CD4-positive, alpha-beta T cell treated with Interleukin-6 for 4 hours (primary cell): ENCODE measurements around the gene ZBTB20.

Source experiments
- DNase-seq: peaks from one replicate; pipeline ENCODE4 v3.0.0-alpha.2; 2020; ENCODE audit warnings: mixed read lengths

ZBTB20 gene

DNA sequence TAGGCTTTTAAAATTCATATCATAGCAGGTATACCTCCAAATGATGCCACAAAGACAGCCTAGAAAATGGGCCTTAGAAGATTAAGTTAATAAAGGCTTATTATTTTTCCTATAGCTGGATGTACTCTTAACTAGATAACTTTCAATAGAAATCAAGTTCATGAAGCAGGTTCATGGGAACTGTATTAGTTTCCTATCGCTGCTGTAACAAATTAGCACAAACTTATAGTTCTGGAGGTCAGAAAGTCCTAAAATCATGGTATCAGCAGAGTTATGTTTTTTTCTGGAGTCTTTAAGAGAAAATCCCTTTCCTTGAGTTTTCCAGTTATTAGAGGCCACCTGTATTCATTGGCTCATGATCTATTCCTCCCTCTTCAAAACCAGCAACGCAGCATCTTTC, 583.4 kb downstream of the ZBTB20 start:
- DNase-seq: no peak

- no peak for DNase-seq
These were observed 584.5 kb downstream of the ZBTB20 start for GRCh38 chr3:114562557-114562956.

DNA sequence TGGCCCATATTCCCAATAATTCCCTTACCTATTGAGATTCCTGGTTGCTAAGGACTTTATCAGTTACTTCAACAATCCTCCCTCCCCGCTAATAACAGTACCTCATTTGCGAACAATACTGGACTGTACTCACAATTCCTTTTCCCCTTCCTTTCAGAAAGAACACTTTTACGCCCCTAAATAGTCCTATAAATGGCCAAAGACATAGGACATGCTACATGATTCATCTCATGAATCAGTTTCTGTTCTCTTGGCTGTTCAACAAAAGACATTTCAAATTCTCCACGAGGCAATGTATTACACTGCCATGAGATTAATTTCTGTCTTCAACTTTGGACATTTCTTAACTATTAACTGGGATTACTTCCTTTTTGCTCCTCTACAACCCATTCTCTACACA, 588.8 kb downstream of the ZBTB20 start:
- no peak for DNase-seq

DNA sequence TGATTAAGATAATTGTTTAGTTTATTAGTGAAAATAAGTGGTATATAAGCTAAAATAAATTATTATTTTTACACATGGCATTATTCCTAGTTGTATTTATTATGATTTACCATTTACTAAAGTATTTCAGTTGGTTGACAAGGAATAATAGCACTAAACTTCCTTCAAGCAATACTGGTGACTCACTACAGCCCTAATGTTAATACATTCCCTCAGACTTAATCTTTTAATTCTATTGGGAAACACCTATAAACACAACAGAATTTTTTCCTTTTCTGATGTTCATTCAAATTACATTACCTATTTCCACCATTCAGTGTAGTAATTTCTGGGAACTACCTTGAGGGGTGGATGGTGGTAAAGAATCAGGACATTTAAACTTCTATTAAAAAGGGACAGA, 589.3 kb downstream of the ZBTB20 start:
- DNase-seq: no peak

GRCh38 chr3:114556657-114557213, 590.4 kb downstream of the ZBTB20 start:
- DNase-seq: no peak

DNA sequence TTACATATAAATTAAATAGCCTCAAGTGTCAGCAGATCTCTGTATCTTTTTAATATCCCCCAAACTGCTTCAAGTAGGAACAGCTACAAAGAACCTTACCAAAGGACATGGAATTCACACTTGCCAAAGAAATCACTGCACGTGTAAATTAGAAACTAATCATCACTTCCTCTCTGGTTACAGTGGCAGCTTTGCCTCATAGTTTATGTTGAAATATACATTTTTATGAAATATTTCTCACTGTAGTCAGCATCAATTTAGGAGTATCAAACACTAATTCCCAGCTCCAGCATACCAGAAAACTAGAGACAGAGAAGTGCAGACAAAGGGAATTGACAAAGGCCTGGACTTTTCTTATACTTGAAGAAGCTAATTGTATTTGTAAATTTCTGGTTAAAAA, 592.4 kb downstream of the ZBTB20 start:
- DNase-seq: no peak

DNA sequence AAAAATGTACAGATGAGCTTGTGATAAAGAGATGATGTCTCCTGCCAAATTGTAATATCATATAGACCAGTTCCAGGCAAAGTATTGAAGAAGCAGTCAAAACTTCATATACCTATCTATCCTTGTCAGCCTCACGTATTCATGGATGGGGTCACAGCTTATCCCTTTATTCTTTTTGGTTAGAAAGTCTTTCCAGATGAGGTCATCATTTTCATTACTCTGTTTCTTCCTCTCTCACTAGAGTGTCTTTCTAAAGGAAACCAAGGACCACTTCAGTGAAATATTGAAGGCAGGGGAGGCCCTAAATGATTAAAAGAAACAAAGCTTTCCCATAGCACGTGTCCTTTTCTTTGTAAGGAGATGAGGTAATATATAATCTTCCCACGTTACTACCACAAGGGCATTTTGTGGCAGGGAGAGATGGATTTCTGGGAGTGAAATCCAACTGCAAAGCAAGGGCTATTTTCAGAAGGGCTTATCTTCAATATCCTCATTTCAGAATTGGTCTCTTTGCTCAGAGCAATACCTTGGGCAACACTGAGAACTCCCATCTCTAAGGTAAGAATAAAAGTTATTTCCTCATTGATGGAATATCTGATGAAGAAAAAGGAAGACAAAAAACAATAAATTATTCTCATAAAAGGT, 593.0 kb downstream of the ZBTB20 start:
- DNase-seq: no peak

DNA sequence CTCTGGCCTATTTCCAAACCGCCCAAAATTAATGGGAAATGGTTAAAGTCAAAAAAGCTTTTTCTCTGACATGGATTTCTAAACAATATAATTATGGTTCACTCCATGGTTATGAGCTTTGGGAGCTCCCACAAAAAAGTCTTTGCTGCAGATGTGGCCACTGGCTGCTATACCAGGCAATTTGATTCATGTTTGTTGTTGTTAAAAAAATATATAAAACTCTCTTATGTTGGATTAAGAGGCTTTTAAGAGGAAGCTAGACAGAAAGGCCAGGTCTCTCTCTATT, 594.6 kb downstream of the ZBTB20 start:
- no peak for DNase-seq

- DNase-seq: no peak
These were observed 595.1 kb downstream of the ZBTB20 start for GRCh38 chr3:114551770-114552526.

DNA sequence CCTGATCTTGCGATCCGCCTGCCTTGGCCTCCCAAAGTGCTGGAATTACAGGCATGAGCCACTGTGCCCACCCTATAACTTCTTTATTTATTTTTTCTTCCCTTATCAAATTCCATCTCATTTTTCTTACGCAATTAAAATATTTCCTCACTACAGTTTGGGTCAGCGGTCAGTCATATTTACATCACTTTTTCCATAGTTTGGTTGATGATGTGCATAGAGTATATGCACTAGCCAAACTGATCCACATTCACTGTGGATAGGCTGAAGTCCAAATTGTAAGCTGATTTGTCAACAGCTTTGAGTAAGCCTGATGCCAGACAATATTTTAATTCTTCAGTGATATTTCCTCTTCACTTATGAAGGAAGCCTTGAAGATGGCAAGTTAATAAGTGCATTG, 596.9 kb downstream of the ZBTB20 start:
- no peak for DNase-seq

DNA sequence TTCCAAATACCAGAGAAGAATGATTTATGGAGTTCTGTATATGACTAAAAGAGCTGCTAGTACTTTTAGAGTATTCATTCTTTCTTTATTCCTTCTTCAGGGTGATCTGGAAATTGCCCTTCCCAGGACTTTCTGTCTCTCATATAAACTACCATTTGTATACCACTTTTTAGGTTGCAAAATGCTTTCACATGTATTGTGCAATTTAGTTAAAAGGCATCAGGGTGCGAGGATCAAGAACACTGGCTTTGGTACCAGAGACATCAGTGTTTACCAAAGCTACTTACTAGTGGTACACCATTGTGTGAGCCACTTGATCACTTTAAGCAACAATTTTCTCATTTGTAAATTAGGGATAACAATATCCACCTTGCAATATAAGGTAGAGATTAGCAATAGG, 601.9 kb downstream of the ZBTB20 start:
- DNase-seq: no peak

- no peak for DNase-seq
These were observed 604.7 kb downstream of the ZBTB20 start for GRCh38 chr3:114542359-114542758.

- no peak for DNase-seq
These were observed 607.6 kb downstream of the ZBTB20 start for GRCh38 chr3:114539525-114539924.

GRCh38 chr3:114538211-114538610, 608.9 kb downstream of the ZBTB20 start:
- DNase-seq: no peak

GRCh38 chr3:114528517-114528916, 618.6 kb downstream of the ZBTB20 start:
- DNase-seq: no peak

- DNase-seq: no peak
These were observed 619.9 kb downstream of the ZBTB20 start for GRCh38 chr3:114527036-114527644.

- no peak for DNase-seq
These were observed 621.8 kb downstream of the ZBTB20 start for GRCh38 chr3:114525278-114525677.

DNA sequence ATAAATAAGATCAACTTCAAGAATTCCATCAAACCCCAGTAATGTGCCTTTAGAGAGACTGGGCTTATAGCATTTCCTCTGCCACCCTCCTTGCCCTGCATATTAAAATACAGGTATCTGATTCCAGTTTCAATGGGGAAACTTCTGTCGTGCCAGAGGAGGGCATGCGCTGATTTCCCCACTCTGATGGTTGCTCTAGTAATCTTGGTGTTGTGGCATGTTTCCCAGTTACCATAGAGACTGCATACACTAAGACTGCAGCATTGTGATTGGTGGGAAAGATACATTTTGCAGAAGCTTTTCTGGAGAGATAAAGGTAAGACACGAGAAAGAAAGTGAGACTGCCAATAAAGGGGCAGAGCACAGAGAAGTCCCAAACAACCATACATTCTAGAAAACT, 627.7 kb downstream of the ZBTB20 start:
- no peak for DNase-seq

- DNase-seq: no peak
These were observed 628.8 kb downstream of the ZBTB20 start for GRCh38 chr3:114518206-114518808.

- DNase-seq: no peak
These were observed 636.9 kb downstream of the ZBTB20 start for GRCh38 chr3:114510201-114510600.

DNA sequence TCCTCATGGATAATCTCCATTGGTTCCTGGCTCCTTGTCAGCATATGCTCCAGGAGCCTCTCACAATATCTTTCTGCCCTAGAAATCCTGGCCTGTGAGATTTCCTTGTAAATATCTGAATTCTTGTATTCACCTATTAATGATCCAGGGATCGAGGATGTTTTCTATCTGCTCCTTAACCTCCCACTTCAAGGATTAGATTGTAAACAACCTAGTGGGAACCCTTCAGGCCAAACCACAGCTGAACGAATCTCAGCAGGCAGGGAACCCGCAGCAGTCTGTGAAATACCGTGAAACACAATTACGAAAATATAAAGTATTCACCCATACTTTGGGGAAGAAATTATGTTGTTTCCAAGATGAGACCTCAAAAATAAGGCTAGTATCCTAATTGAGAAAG, 637.3 kb downstream of the ZBTB20 start:
- DNase-seq: no peak

- no peak for DNase-seq
These were observed 638.1 kb downstream of the ZBTB20 start for GRCh38 chr3:114508976-114509375.

DNA sequence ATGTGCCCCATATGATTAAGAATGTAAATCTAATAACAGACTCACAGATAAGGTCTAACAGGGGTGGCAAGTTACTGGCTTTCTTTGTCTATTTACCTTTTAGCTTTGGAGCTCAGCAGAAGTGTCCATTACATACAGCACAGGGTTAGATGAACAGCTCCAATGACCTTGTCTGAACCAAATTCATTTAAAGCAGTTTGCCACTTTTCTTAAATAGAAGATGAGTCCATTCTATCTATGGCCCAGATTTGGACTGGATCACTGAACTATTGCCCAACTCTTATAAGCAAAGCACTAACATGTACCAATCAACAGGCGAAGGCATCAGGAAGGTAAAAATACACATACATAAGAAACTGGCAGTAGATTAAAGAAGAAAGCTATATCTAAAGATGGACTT, 638.9 kb downstream of the ZBTB20 start:
- no peak for DNase-seq
